Right atrium auricular region (tissue), 2 donors: ENCODE measurements around the gene GREB1L. TPM values are rescaled to one million over a fixed set of nuclear protein-coding genes. Genes with fewer than 3 reads are reported as not detected.

ENCODE experiments used
- DNase-seq: peaks from one replicate; pipeline ENCODE4 v3.0.0-alpha.2; 2019; ENCODE audit warnings: low spot score
- H3K27ac ChIP-seq, 2 donors: fragments of 200-600 bp; sonication (generic); 1 replicate in 1 of 2; 2 replicates in 1 of 2; pipeline ENCODE4 v1.5.1; 2016 to 2019
- H3K27me3 ChIP-seq, 2 donors: fragments of 200-600 bp; sonication (generic); one replicate each; pipeline versions ENCODE4 v1.5.1 to v1.6.0; 2017 to 2019
- H3K36me3 ChIP-seq: fragments of 200-600 bp; sonication (generic); one replicate; pipeline ENCODE4 v1.5.1; 2016
- H3K4me1 ChIP-seq, 2 donors: fragments of 200-600 bp; sonication (generic); one replicate each; pipeline versions ENCODE4 v1.5.1 to v1.6.0; 2017 to 2019
- H3K4me3 ChIP-seq, 2 donors: fragments of 200-600 bp; sonication (generic); 1 replicate in 1 of 2; 2 replicates in 1 of 2; pipeline ENCODE4 v1.5.1; 2017 to 2019; ENCODE audit warnings: mild to moderate bottlenecking in 1 of 2, moderate library complexity in 1 of 2
- H3K9me3 ChIP-seq, 2 donors: fragments of 200-600 bp; sonication (generic); one replicate each; pipeline ENCODE4 v1.5.1; 2019
- CTCF ChIP-seq, 2 donors: fragments of 200-600 bp; sonication (generic); IDR thresholded peaks; one replicate each; pipeline ENCODE4 v1.5.1; 2019; ENCODE audit warnings: antibody characterized with exemption in 2 of 2
- total RNA-seq, 2 donors: library from RNA; depleted of rRNA; stranded (reverse); fragments of >200 nt; gene quantifications; one replicate each; pipeline ENCODE4 v1.1.0, GENCODE V29; 2016

The GREB1L gene
- total RNA-seq, 2 donors from 2014 or later = 17.5 to 19.1 TPM

- no peaks in the 10 kb centered on the region for H3K4me1 ChIP-seq
- no peak for TF ChIP-seq CTCF (IDR thresholded peaks at IDR 0.05)
- no peaks in the 10 kb centered on the region for H3K9me3 ChIP-seq
- no peaks in the 10 kb centered on the region for H3K36me3 ChIP-seq
- no peaks in the 10 kb centered on the region for H3K27me3 ChIP-seq
- H3K4me3 ChIP-seq = no peak overlapping the region
- DNase-seq = no peak
- no peak overlapping the region for H3K27ac ChIP-seq
Observed at GRCh38 chr18:21335927-21336488, 94.0 kb downstream of the GREB1L start.

GRCh38 chr18:21336846-21337245 lies 94.8 kb downstream of the GREB1L start:
- no peaks in the 10 kb centered on the region for H3K36me3 ChIP-seq
- H3K4me3 ChIP-seq = no peak overlapping the region
- no peak for TF ChIP-seq CTCF (IDR thresholded peaks at IDR 0.05)
- H3K27me3 ChIP-seq = no peaks in the 10 kb centered on the region
- no peaks in the 10 kb centered on the region for H3K4me1 ChIP-seq
- no peaks in the 10 kb centered on the region for H3K9me3 ChIP-seq
- DNase-seq = no peak
- no peak overlapping the region for H3K27ac ChIP-seq

- H3K4me3 ChIP-seq = no peak overlapping the region
- no peak for TF ChIP-seq CTCF (IDR thresholded peaks at IDR 0.05)
- no peaks in the 10 kb centered on the region for H3K4me1 ChIP-seq
- H3K27ac ChIP-seq = no peak overlapping the region
- H3K36me3 ChIP-seq = no peaks in the 10 kb centered on the region
- no peak for DNase-seq
- H3K27me3 ChIP-seq = no peaks in the 10 kb centered on the region
- H3K9me3 ChIP-seq = no peaks in the 10 kb centered on the region
Observed at GRCh38 chr18:21341141-21341540, 99.1 kb downstream of the GREB1L start.

DNA sequence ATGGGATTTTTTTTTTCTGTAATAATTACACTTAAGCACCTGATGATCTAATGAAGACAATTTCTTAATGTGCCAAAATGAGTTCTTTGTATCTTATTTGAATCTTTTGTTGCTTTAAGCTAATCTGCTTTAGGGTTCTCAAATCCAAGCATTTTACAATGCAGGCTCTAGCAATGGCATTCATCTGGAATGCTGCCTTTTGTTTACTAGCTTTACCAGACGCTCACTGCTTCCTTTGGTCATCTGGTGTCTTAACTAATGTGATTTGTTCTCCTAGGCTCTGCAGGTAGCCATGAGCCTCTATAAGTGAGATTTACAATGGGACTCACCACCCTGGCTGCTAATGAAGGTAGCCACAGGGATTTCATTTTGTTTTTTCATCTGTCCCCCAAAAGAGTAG lies 100.3 kb downstream of the GREB1L start:
- Histone ChIP-seq H3K27me3 (no peaks in the 10 kb centered on the region), H3K4me1 (no peaks in the 10 kb centered on the region), H3K27ac (no peak overlapping the region), H3K4me3 (no peak overlapping the region), H3K36me3 (no peaks in the 10 kb centered on the region), H3K9me3 (no peaks in the 10 kb centered on the region)
- DNase-seq = no peak
- TF ChIP-seq CTCF (IDR thresholded peaks at IDR 0.05) = no peak

DNA sequence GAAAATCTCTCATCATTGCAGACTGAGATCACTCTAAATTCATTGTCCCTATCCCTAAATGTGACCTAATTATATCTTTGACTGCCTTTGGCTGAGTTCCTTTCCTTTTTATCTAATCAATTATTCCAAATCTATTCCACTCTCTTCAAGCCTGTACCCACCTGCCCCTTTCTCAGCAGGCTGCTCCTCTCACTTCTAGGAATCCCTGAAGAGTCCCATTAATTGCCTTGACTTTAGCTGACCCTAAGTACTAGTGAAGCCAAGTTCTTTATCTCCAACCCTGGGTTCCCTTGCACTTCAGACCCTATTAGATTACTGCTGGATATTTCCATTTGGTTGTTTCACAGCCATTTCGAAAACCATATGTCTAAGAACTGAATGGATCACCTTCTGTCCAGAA lies 102.8 kb downstream of the GREB1L start:
- no peak for DNase-seq
- Histone ChIP-seq H3K4me1 (no peaks in the 10 kb centered on the region), H3K27me3 (no peaks in the 10 kb centered on the region), H3K4me3 (no peak overlapping the region), H3K27ac (no peak overlapping the region), H3K36me3 (no peaks in the 10 kb centered on the region), H3K9me3 (no peaks in the 10 kb centered on the region)
- no peak for TF ChIP-seq CTCF (IDR thresholded peaks at IDR 0.05)

DNA sequence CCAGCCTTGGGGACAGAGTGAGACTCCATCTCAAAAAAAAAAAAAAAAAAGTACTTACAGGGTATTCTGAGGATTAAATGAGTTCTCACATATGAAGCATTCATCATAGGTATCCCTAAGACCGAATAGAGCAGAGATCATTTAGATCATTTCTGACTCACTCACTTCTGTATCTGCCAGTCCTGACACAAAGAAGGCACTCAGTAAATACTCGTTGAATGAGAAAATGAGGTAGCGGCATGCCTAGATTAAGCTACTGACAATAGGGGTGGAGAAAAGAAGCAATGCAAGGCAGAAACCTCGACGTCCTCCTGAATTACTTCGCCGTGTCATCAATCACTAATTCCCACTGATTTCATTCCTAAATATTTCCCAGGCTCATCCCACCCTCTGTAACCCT lies 103.8 kb downstream of the GREB1L start:
- Histone ChIP-seq H3K27me3 (no peaks in the 10 kb centered on the region), H3K4me1 (no peaks in the 10 kb centered on the region), H3K4me3 (no peak overlapping the region), H3K9me3 (no peaks in the 10 kb centered on the region), H3K27ac (no peak overlapping the region), H3K36me3 (no peaks in the 10 kb centered on the region)
- no peak for TF ChIP-seq CTCF (IDR thresholded peaks at IDR 0.05)
- DNase-seq = no peak
